GM19025 (cell line): Measurements from ENCODE around the gene CABP4.

Experiments
- ATAC-seq: cut with Tn5 transposase; IDR thresholded peaks from one replicate; pipeline ENCODE4 v1.9.1; 2021; ENCODE audit warnings: mild to moderate bottlenecking, low read depth, moderate library complexity; ENCODE audit not compliant: unreplicated experiment

CABP4 gene

DNA sequence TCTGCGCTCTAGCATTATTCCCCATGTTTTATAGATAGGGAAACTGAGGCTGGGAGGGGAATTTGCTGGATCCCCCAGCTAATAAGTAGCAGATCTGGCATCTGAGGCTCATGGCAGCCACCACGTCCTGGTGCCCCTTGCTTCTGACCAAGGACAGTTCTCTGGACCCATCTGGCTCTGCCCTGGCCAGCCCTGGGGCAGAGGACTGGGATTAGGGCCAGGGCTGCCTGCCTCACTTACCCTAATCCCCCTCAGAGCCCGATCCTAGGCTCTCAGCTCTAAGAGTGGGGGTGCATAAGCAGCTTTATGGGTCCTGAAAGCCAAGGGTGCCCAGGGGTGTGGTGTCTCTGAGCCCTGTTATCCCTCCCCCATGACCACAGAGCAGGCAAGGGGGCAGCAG lies at the start of gene CABP4:
TSS of gene CABP4 (plus strand) at position 301 of the 400 bp plus-strand sequence. CDS start at position 371, 70 bp downstream.
- no peak for ATAC-seq

DNA sequence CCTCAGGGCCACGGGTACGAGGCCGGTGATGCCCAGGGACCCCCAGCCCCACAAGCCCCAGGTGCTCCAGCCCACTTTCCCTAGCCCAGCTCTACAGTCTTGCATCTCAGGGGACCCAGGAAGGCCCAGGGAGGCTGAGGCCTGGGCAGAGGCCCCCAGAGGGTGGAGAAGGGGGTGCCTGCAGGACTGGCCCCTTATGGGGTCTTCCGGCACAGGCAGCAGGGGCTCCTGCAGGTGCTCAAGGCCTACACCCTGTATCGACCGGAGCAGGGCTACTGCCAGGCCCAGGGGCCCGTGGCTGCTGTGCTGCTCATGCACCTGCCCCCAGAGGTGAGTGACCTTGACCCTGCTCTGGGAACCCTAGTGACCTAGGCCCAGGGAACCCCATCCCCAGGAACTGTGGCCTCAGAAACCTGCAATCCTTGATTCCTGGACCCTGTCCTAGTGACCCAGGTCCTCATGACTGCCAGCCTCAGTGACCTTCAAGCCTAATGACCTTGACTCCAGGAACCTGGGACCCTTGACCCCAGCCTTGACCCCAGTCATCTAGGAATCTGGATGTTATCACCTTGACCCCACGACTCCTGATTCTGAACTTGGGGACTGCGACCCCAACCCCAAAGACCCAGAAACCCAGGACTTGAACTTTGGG lies 49.3 kb upstream of the CABP4 start:
- no peak for ATAC-seq

DNA sequence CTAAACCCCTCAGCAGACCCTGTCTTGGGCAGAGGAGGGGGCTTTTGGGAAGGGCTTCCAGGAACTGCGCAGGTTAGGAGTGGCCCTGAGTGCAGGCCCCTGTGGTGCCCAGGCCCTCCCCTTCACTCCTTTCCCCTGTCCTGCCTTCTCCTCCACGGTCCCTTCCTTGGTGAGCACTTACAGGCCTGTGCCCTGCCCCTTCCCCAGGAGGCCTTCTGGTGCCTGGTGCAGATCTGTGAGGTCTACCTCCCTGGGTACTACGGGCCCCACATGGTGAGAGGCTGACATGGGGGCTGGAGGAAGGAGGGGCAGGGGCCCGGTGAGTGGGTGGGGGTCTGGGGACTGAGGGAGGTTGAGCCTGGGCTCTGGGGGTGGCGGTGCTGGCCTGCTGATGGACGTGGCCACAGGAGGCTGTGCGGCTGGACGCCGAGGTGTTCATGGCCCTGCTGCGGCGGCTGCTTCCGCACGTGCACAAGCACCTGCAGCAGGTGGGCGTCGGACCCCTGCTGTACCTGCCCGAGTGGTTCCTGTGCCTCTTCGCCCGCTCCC lies 48.7 kb upstream of the CABP4 start:
- no peak for ATAC-seq

DNA sequence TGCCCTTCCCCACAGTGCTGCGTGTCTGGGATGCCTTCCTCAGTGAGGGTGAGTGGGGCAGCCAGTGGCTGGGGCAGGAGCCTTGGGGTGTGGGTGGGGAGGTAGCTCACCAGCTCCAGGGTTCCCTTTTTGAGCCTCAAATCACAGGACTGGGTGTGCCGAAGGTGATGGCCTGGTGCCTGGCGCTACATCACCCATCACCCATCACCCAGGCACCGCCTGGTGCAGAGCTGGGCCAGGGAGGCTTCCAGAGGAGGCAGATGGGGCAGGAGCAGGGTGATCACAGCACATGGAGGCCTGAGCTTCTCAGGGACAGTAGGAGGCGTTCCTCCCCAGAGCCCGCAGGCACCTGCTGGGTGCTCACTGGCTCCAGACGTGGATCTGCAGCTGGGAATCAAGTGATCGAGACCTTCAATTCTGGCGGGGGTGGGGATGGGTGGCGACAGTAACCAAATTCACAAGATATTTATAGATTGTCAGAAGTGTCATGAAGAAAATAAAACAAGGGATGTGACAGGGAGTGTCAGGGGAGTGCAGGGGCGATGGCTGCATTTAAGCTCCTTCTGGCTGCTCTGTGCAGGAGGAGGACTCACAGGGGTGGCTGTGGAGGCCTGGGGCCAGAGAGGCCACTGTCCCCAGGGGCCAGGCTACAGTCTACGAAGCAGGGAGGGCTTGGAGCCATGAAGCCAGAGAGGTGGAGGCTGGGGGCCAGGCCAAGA lies 48.0 kb upstream of the CABP4 start:
- ATAC-seq, result no peak

DNA sequence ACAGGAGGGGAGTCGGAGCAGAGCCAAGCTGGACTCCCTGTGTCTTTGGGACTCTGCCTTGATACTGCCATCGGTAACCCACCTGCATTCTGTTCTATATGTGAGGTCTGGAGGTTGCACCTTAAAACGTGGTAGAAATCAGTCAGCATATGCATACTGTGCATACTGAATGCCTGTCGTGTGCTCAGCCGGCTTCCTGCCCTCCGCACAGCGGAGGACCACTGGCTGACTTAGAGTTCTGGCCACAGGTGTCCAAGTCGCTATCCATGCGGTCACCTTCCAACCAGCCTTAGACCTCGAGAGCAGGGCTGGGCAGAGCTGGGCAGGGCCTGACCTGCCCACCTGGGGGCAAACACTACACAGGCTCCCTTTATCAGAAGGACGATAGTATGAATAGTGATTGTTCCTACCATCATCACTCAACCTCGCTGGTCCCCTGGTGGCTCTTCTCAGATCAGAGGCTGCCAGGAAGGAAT lies 47.4 kb upstream of the CABP4 start:
- no peak for ATAC-seq

DNA sequence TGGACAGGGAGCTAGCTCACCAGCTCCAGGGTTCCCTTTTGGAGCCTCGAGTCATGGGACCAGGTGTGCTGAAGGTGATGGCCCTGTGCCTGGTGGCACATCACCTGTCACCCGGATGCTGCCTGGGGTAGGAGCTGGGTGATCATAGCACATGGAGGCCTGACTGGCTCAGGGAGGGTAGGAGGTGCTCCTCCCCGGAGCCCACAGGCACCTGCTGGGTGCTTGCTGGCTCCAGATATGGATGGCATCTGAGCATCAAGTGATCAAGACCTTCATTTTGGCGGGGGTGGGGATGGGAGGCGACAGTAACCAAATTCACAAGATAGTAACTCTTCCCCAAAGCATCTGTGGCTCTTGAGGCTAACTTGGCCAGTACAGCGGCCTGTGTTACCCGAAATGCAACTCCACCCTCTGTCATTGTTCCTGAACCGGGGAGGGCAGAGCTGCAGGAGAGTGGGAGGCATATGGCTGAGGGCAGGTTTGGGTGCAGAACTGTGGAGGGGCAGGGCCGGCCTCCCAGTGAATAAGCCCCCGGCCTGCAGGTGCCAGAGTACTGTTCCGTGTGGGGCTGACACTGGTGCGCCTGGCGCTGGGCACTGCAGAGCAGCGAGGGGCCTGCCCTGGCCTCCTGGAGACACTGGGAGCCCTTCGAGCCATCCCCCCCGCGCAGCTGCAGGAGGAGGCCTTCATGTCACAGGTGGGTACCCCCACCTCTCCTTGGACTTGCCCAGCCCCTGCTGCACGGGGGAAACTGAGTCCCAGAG lies 46.5 kb upstream of the CABP4 start:
- no peak for ATAC-seq

DNA sequence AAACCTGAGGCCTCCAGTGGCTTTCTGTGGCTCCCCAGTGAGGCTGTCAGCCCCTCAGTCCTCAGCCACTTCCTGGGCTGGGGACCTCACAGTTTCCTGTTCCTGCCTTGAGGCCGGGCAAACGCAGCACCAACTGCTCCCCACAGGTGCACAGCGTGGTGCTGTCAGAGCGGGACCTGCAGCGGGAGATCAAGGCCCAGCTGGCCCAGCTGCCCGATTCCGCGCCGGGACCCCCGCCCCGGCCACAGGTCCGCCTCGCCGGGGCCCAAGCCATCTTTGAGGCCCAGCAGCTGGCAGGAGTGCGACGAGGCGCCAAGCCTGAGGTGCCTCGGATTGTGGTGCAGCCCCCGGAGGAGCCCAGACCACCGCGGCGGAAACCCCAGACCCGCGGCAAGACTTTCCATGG lies 45.9 kb upstream of the CABP4 start:
- ATAC-seq, result no peak

DNA sequence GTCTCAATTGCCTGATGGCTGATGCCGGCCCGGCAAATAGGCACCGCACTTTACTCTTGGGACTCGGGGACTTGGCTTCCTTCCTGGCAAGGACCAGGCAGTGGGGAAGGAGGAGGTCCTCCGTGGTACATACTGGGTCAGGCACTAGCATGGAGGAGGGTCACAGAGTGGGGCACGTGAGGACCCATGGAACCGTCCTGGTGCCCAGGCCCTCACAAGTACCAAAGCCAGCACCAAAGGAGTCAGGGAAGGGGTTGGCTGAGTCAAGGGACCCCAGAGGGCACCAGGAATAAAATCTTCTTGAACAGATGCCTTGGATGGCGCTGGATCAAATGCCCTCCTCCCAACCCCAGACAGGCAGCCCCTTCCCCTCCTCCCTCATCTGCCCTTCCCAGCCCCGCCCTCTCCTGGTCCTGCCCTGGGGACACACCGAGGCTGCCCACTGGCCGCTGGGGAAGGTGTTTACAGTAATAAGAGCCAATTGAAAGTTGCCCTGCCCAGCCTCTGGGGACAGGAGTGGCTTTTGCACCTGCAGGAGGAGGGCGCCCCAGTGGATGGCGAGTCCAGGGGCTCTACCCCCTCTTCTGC lies 45.3 kb upstream of the CABP4 start:
- no peak for ATAC-seq

DNA sequence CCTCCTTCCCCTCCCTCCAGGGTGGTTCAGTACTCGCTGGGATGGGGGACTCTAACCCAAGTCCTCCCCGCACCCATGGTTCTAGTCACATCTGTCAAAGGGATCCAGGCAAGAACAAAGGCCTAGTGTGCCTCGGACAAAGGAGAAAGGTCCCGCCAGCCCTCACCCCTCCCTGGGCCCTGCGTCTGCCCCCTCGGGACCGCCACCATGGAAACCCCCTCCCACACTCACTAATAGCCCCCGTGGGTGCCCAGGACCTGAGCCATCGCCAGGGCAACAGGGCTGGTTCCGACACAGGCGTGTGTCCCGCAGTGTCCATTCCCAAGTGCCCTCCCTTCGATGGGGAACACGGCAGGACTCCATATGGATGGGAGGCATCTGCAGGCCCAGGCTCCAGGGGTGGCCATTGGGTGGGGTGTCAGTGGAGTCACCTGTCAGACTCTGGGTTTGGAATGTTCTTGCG lies 44.8 kb upstream of the CABP4 start:
- no peak for ATAC-seq

DNA sequence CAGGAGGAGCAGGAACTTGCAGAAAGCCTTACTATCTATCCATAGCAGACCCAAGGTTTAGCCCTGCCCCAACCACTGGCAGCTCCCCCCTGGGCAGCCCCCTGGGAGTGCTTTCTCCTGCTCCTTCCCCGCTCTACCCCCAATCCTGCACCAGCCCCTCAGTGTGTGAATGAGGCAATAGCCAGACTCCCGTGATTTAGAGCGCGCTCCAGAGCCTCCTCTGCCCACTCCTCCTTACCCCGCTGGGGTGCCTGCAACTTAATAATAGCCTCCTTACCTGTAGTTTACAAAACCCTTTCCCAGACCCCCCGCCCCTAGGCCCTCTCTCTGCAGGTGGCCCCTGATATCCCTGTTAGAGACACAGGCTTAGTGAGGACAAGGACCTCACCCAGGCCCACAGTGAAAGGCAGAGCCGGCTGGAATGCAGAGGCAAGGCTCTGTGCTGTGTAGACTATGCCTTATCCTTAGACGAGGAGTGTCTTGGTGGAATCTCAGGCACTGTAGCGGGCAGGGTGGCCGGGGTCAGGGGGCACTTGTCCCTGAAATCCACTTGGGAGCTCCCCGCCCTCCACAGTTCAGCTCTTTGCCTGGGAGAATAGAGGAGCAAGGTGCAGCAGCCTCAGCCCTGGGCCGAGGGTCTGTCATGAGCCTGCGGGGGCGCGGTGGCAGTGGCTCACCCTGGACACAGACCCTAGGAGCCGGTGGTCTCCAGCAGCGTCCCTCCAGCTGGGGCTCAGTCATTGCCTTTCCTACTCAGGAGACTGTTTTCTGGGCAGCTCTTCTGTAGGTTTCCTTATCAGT lies 44.0 kb upstream of the CABP4 start:
- ATAC-seq, result no peak

DNA sequence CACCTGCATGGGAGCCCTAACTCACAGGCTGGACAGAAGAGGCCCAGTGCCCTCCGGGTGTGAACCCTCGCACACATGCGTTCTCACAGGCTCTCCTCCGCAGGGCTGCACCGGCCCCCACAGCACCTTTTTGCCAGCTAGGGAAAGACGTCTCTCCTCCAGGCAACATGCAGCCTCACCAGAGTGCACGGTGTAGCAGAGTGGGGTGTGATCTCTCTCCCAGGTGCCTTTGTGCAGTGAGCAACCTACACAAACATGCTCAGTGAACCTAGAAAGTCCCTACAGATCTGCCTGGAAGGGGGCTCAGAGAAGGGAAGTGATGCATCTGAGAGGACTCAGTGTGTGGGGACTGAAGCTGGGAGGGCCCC lies 43.4 kb upstream of the CABP4 start:
- ATAC-seq, result no peak

DNA sequence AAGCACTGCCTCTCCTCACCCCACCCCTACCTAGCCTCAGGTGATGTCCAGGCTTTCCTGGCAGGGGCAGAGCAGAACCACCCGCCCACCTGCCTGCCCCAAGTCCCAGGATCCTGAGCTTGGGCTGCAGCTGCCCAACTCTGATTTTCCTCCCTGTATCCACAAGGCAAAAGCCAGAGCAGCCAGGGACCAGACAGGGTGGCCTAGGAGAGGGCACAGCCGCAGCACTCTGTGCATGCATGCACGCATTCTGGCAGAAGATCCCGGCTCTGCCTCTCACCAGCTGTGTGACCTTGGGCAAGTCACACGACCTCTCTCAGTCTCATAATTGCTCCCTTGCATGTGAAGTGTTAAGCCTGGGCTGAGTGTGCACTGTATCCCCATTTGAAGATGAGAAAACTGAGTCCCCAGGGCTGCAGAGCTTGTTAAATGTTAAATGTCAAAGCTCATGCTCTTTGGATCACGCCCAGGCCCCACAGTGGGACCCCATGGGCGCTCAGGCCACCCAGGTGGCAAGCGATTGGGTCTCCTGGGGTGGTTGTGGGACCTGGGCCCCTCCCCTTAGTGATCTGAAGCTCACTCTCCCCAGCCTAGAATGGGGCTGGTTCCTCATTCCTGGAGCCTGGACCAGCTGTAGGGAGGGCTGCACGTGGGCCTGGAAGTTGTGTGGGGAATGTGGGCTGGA lies 42.5 kb upstream of the CABP4 start:
- ATAC-seq, result no peak

DNA sequence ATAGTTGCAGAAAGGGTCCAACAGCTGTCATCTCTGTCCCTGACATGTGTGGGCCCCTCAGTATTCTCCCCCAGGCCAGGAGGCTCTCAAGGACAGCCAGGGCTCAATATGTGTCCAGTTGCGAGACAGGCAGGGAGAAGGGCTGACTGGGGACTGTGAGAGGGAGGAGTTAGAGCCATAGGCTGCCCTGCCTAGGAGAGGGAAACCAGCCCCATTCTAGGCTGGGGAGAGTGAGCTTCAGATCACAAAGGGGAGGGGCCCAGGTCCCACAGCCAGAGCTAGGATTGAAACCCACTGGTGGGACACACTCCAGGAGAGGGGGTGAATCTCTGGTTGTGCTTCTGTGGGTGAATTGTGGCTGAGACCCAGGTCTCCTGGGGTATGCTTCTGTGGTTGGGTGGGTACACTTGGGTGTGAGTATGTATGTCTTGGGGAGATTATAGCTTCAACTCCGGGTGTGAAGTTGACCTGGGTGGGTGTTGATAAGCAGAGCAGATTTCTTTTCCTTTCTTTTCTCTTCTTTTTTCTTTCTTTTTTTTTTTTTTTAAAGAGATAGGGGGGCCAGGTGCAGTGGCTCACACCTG lies 41.8 kb upstream of the CABP4 start:
- no peak for ATAC-seq

DNA sequence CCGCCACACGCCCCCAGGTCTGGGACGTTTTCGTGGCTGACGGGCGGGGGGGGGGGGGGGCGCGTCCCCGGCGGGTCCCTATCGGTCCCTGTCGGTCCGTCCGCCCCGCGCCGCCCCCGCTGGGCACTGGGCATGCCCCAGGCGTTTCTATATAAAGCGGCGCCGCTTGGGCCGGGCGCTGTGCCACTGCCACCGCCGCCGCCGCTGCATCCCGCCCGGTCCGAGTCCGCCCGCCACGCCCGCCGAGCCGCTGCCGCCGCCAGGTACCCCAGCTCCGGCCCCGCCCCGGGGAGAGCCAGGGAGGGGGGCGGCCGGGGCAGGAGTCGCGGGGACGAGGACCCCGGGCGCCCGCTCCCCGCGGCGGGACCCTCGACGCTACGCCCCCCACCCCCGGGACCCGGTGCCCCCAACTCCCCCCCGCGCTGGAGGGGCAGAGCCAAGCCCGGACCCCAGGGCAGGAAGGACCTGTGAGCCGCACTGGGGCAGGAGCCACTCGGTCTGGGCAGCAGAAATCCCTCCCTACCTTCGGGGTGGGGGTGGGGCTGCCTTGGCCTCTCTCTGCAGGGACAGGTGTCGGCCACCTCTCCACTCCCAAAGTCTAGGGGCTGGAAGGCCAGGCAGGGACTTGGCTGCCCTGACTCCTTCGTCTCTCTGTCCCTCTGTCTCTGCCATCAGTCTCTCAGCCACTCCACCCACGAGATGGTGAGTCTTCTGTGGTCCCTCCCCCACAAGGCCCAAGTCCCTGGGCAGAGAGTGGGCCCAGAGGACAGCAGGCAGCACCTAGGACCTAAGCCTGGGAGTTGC lies 39.5 kb upstream of the CABP4 start, which contains the start of gene CARNS1:
TSS of gene CARNS1 (plus strand) at position 178 of the 804 bp plus-strand sequence. CDS start at position 700, 522 bp downstream.
- ATAC-seq, result no peak

DNA sequence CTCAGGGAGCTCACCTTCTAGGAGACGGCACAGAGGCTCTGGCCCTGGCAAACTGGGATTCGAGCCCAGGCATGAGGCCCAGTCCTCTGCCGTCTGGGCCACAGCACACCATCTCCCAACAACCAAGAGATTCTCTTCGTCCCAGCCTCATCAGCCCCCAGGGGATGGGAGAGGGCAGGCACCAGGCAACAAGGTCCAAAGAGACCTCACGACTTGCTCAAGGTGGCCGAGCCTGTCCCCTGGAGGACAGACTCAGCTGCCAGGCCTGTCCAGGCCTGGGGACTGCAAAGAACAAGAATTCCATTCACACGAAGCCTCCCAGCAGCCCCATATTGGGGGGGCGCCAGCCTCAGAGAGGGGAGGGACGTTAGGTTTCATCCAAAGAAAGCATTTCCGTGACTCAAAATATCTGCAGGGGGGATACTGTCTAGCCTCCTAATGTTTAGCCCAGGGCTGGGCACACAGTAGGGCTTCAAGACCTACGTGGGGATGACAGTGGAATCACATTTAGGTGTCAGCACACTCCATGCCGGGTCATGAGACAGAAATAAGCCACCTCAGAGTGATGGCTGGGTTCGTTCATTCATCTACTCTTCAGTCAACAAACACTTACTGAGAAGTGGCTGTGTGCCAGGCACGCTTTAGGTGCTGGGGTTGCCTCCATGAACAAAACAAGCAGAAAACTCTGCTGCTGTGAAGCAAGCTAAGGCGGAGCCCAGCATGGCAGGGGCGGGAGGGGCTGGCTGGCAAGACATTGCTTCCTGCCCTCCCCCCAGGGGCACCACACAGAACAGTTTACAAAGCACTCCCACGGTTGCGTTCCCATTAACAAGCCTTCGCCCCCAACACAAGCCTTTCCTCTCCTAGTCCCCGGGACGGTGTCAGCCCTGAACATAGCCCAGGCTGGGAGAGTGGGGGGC lies 38.5 kb upstream of the CABP4 start:
- no peak for ATAC-seq

DNA sequence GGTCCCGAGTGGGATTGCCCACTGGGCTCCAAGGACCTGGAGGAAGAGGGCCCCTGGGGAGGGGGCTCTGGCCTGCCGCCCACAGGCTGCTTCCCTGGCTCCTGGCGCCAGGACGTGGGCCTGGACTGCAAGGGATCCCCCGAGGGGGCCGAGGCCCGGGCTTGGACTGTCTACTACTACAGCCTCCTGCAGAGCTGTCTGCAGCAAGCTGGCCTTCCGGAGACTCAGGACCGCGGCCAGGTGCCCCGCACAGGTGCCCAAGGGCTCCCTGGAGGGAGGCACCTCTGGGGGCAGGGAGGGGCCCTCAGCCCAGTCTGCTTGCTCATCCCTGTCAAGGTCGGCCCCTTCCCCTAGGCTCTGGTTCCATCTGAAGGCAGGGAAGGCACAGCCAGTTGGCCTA lies 37.7 kb upstream of the CABP4 start:
- ATAC-seq, result no peak
